CD4-positive, CD25-positive, alpha-beta regulatory T cell (primary cell): Measurements from ENCODE around the gene CENPE. TPM values are rescaled to one million over a fixed set of nuclear protein-coding genes. Genes with fewer than 3 reads are reported as not detected.

ENCODE experiments used
- ATAC-seq, 2 donors: fragments of 150-1000 bp; cut with Tn5 transposase; one replicate each; pipeline ENCODE4 v1.10.0; 2021; ENCODE audit warnings: low read depth in 2 of 2, moderate number of reproducible peaks in 2 of 2, moderate library complexity in 1 of 2
- DNase-seq, 3 donors: peaks; one replicate each; pipeline versions ENCODE4 v3.0.0 to v3.0.0-alpha.2; 2012 to 2022; ENCODE audit warnings: mixed read lengths in 1 of 3
- H3K27ac ChIP-seq: one replicate; pipeline ENCODE4 v1.7.0; 2013; ENCODE audit warnings: mild to moderate bottlenecking, low read length; ENCODE audit not compliant: insufficient read depth, poor library complexity, severe bottlenecking
- H3K27me3 ChIP-seq: one replicate; pipeline ENCODE4 v1.7.0; 2013; ENCODE audit warnings: low read length; ENCODE audit not compliant: control insufficient read depth, insufficient read depth
- H3K36me3 ChIP-seq: one replicate; pipeline ENCODE4 v1.7.0; 2013; ENCODE audit warnings: mild to moderate bottlenecking, low read length, moderate library complexity; ENCODE audit not compliant: control insufficient read depth, insufficient read depth
- H3K4me1 ChIP-seq: 2 replicates; pipeline ENCODE4 v1.7.0; 2013; ENCODE audit warnings: mild to moderate bottlenecking, low read length; ENCODE audit not compliant: insufficient read depth, control insufficient read depth, poor library complexity, severe bottlenecking
- H3K4me3 ChIP-seq: one replicate; pipeline ENCODE4 v1.7.0; 2013; ENCODE audit warnings: low read depth, mild to moderate bottlenecking, low read length, moderate library complexity
- H3K9me3 ChIP-seq, 2 experiments: 1 replicate in 1 of 2; 2 replicates in 1 of 2; pipeline ENCODE4 v1.7.0; 2013; ENCODE audit warnings: low read length in 2 of 2, mild to moderate bottlenecking in 1 of 2, moderate library complexity in 1 of 2; ENCODE audit not compliant: control insufficient read depth in 2 of 2
- H3K27ac Mint-ChIP-seq, 3 donors: one replicate each; pipeline ENCODE4 v1.8.0; 2020 to 2022; ENCODE audit warnings: mild to moderate bottlenecking in 3 of 3, mixed read lengths in 3 of 3, moderate library complexity in 2 of 3
- H3K27me3 Mint-ChIP-seq: one replicate; pipeline ENCODE4 v1.8.0; 2022; ENCODE audit warnings: mild to moderate bottlenecking, mixed read lengths
- H3K36me3 Mint-ChIP-seq: one replicate; pipeline ENCODE4 v1.8.0; 2020; ENCODE audit warnings: mixed read lengths
- H3K4me1 Mint-ChIP-seq, 4 donors: one replicate each; pipeline ENCODE4 v1.8.0; 2020 to 2022; ENCODE audit warnings: mixed read lengths in 4 of 4, mild to moderate bottlenecking in 1 of 4
- H3K4me3 Mint-ChIP-seq, 4 donors: one replicate each; pipeline ENCODE4 v1.8.0; 2020 to 2022; ENCODE audit warnings: mild to moderate bottlenecking in 4 of 4, mixed read lengths in 4 of 4, moderate library complexity in 3 of 4
- H3K9me3 Mint-ChIP-seq, 7 donors: one replicate each; pipeline ENCODE4 v1.8.0; 2020 to 2022; ENCODE audit warnings: mixed read lengths in 7 of 7, mild to moderate bottlenecking in 3 of 7, moderate library complexity in 2 of 7
- polyA plus RNA-seq, 4 donors: library from polyadenylated mRNA; unstranded; fragments of 300-500 nt; fragmentation: Illumina TruSeq; gene quantifications; one replicate each; pipeline ENCODE4 v1.2.3, GENCODE V29; 2021
- total RNA-seq: library from RNA; stranded (reverse); gene quantifications from one replicate; pipeline ENCODE4 v1.2.3, GENCODE V29; 2022

Gene CENPE
- total and polyA plus RNA-seq, 5 donors from 2014 or later: 0.46 to 17.7 (median 1.00) TPM

DNA sequence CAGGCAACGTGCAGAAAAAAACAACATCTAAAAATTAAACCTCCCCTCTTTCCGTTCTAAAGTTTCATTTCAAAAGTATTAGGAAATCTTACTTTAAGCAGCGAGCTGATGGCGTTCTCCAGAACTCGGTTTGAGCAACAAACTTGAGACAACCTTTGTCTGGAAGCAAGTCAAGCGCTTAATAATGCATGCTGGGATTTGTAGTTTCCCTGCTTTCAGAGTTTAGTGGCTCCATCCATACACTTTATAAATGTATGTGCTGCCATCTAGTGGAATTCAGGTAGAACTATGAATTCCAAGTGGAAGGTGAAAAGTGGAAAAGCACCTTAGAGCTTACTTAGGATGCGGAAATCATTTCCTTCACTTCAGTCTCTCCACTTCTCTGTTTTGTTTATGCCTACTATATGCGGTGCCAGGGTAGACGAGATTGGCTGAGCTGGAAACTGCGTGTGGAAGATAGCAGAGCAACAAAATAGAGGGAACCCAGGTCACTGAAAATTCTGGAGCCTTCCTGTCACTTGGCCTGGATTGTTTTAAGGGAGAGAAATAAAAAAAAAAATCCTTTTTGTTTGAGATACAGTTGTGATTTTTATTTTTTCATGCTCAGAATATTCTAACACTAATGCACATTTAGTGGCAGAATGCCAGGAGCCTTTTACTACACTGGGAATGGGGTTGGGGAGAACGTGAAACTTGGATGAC lies 98.3 kb downstream of the CENPE start, which contains the start of gene BDH2:
Gene BDH2, minus strand, starts transcription at position 144 of the 702 bp plus-strand sequence. CDS start 3,580 bp downstream, outside the sequence.
- Histone ChIP-seq H3K4me3 (peak within 1 kb of the TSS; percentile 96), H3K36me3 (no peaks in the 10 kb centered on the region), H3K27me3 (no peaks in the 10 kb centered on the region), H3K4me1 (peaks cover 15% of the 10 kb centered on the region), H3K27ac (peak within 1 kb of the TSS; percentile 35), H3K9me3 (no peaks in the 10 kb centered on the region)
- DNase-seq (peak; percentile 51 to 90 (median 85)), ATAC-seq (peak; percentile 98 to 99)
- Mint-ChIP-seq H3K27me3 (no peaks in the 10 kb centered on the region), H3K27ac (peak within 1 kb of the TSS; percentile 79 to 93 (median 80)), H3K36me3 (no peaks in the 10 kb centered on the region), H3K4me1 (peaks cover 5 to 33% (median 26%) of the 10 kb centered on the region in 4 donors), H3K9me3 (no peaks in the 10 kb centered on the region), H3K4me3 (peak within 1 kb of the TSS; percentile 79 to 99 (median 92))

DNA sequence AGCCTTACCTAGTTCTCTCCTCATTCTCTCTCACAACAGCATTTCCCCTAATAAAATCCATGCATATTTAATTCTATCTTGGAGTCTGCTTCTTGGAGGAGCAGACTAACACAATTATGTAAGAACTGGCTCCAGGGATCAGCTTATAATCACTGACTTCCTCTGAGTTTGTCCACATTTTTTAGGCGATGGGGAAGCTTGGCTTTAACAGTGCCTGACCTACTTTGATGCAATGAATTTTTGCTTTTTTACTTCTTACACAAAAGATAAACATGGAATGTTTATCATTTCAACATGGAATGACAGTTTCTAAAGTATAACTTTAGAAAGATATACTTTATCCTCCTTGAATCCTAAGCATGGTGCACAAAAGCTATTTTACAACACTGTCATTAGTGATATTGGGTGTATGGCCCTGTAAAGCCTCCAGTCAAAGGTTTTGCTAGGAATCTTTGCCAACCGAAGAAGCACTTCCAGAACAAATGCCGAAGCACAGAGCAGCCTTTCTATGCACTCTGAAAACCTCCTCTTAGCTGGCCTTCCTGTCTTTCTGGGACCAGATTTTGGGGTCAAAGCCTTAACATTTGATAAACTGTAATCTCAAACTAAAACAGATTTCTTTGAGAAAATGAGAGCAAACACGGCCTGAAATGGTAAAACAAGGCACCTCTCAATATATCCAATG lies 99.2 kb downstream of the CENPE start:
- Mint-ChIP-seq H3K27me3 (no peaks in the 10 kb centered on the region), H3K27ac (peak overlapping the region; percentile 79 to 93 (median 80)), H3K4me1 (peaks cover 5 to 35% (median 27%) of the 10 kb centered on the region in 4 donors), H3K9me3 (no peaks in the 10 kb centered on the region), H3K4me3 (peak overlapping the region; percentile 79 to 99 (median 92)), H3K36me3 (no peaks in the 10 kb centered on the region)
- peaks cover 15% of the 10 kb centered on the region for H3K4me1 ChIP-seq
- no peaks in the 10 kb centered on the region for H3K36me3 ChIP-seq
- ATAC-seq (no peak), DNase-seq (no peak)
- H3K9me3 ChIP-seq: no peaks in the 10 kb centered on the region
- peak overlapping the region; percentile 96 for H3K4me3 ChIP-seq
- peak overlapping the region; percentile 35 for H3K27ac ChIP-seq
- no peaks in the 10 kb centered on the region for H3K27me3 ChIP-seq

DNA sequence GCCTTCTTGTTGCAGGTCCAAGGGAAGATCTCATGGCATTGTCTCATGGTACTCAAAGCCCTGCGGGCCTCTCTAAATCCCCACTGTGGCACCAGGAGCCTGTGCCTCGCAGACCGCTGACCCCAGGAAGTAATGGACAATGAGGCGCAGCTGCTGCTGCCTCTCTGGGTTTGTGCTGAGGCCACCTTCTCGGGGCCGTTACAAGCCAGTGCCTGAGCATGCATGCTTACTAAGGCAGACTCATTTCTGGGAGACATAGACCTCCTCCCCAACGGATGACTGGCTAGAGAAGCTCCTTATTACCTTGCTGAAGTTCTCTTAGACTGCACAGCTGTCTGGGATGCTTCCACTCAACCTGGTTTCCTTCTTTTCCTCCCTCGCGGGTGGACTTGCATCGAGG lies 99.8 kb downstream of the CENPE start:
- no peaks in the 10 kb centered on the region for H3K9me3 Mint-ChIP-seq
- DNase-seq (no peak), ATAC-seq (no peak)
- Histone ChIP-seq H3K36me3 (no peaks in the 10 kb centered on the region), H3K9me3 (no peaks in the 10 kb centered on the region), H3K27ac (no peak overlapping the region), H3K27me3 (no peaks in the 10 kb centered on the region), H3K4me1 (peaks cover 15% of the 10 kb centered on the region), H3K4me3 (peak overlapping the region; percentile 96)
- H3K4me3 Mint-ChIP-seq: peak overlapping the region; percentile 79 to 99 (median 92)
- H3K4me1 Mint-ChIP-seq: peaks cover 5 to 35% (median 27%) of the 10 kb centered on the region in 4 donors
- no peaks in the 10 kb centered on the region for H3K27me3 Mint-ChIP-seq
- no peaks in the 10 kb centered on the region for H3K36me3 Mint-ChIP-seq
- no peak overlapping the region for H3K27ac Mint-ChIP-seq

DNA sequence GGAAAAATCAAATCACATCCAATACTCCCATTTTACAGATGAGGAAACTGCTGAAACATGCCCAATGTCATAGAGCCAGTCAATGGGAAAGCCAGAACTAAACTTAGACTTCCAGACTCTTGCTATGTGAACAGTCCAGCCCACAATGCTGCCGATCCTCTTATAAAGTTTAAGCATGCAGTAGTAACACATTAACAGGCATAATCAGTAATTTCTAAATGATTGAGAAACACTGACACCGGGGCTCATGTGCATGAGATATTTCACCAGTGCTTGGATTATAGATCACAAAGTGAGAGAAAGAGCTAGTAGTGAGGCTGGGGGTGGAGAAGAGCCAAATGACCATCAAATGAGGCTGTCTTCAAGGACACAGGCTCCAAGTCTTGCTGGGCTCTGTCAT lies 101.0 kb downstream of the CENPE start:
- Histone ChIP-seq H3K9me3 (no peaks in the 10 kb centered on the region), H3K4me1 (peaks cover 15% of the 10 kb centered on the region), H3K36me3 (no peaks in the 10 kb centered on the region), H3K27me3 (no peaks in the 10 kb centered on the region), H3K4me3 (no peak overlapping the region), H3K27ac (no peak overlapping the region)
- Mint-ChIP-seq H3K9me3 (no peaks in the 10 kb centered on the region), H3K27me3 (no peaks in the 10 kb centered on the region), H3K36me3 (peaks cover 5% of the 10 kb centered on the region), H3K27ac (no peak overlapping the region), H3K4me3 (no peak overlapping the region), H3K4me1 (peaks cover 9 to 45% (median 33%) of the 10 kb centered on the region in 4 donors)
- ATAC-seq: no peak
- DNase-seq: no peak

GRCh38 chr4:103095080-103095479 lies 103.1 kb downstream of the CENPE start:
- peaks cover 15 to 52% (median 38%) of the 10 kb centered on the region in 4 donors for H3K4me1 Mint-ChIP-seq
- Histone ChIP-seq H3K27ac (no peak overlapping the region), H3K27me3 (no peaks in the 10 kb centered on the region), H3K4me3 (no peak overlapping the region), H3K36me3 (peaks cover 10% of the 10 kb centered on the region), H3K9me3 (no peaks in the 10 kb centered on the region), H3K4me1 (peaks cover 15% of the 10 kb centered on the region)
- no peak for DNase-seq
- no peak overlapping the region for H3K4me3 Mint-ChIP-seq
- H3K36me3 Mint-ChIP-seq: peaks cover 5% of the 10 kb centered on the region
- H3K9me3 Mint-ChIP-seq: no peaks in the 10 kb centered on the region
- no peak for ATAC-seq
- no peaks in the 10 kb centered on the region for H3K27me3 Mint-ChIP-seq
- H3K27ac Mint-ChIP-seq: no peak overlapping the region

DNA sequence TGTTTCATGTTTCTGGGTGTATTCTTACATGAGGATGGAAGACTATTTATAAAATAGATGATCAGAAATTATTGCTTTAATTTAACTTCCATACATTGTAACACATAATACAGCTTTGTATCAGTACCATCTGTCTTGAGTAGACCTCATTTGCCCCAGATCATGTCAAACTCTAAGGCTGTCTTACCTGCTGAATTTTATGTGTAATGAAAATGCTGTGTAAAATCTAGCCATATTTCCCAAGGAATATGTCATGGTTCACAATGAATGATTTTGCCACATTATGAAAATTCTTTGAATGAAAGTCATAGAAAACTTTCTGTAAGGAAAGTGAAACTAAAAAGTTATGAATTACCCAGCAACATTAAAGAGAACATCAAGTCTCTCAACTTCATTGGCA lies 105.9 kb downstream of the CENPE start:
- no peak overlapping the region for H3K4me3 Mint-ChIP-seq
- Histone ChIP-seq H3K4me3 (peak overlapping the region; percentile 51), H3K4me1 (no peaks in the 10 kb centered on the region), H3K27me3 (no peaks in the 10 kb centered on the region), H3K36me3 (peaks cover 25% of the 10 kb centered on the region), H3K27ac (no peak overlapping the region), H3K9me3 (no peaks in the 10 kb centered on the region)
- no peaks in the 10 kb centered on the region for H3K27me3 Mint-ChIP-seq
- DNase-seq (peak in 1 of 3 donors; percentile 39), ATAC-seq (no peak)
- H3K4me1 Mint-ChIP-seq: peaks cover 10 to 26% (median 17%) of the 10 kb centered on the region in 4 donors
- H3K9me3 Mint-ChIP-seq: no peaks in the 10 kb centered on the region
- H3K27ac Mint-ChIP-seq: peak overlapping the region in 1 of 3 donors; percentile 73
- H3K36me3 Mint-ChIP-seq: peaks cover 14% of the 10 kb centered on the region

GRCh38 chr4:103091601-103092223 lies 106.4 kb downstream of the CENPE start:
- Histone ChIP-seq H3K27ac (no peak overlapping the region), H3K4me3 (peak overlapping the region; percentile 51), H3K27me3 (no peaks in the 10 kb centered on the region), H3K9me3 (no peaks in the 10 kb centered on the region), H3K36me3 (peaks cover 29% of the 10 kb centered on the region), H3K4me1 (no peaks in the 10 kb centered on the region)
- Mint-ChIP-seq H3K36me3 (peaks cover 19% of the 10 kb centered on the region), H3K27ac (peak overlapping the region in 1 of 3 donors; percentile 73), H3K27me3 (no peaks in the 10 kb centered on the region), H3K4me3 (no peak overlapping the region), H3K9me3 (no peaks in the 10 kb centered on the region), H3K4me1 (peaks cover 10 to 23% (median 12%) of the 10 kb centered on the region in 4 donors)
- peak; percentile 61 to 67 for ATAC-seq
- peak; percentile 21 to 88 (median 64) for DNase-seq
